ENCODE data around the gene FIG4.

DNA sequence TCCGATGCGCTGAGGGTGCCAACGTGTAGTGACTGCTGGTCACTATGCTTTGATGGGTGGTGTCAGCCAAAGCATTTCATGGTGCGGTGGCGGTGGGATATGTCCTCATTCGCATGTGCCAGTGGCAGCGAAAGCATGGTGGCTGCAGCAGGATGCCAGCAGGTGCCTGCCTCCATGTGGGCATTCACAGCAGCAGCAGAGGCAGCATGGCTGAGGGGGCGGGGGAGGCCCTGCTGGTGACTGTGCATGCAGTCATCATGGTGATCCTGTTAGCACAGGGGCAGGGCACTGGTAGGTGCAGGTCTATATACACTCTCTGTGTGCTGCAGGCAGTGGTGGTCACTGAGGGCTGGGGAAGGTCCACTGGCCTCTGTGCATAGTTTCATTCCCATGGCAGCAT, 22.0 kb downstream of the FIG4 start:
- no peak for TF ChIP-seq EZH2 (IDR thresholded peaks at IDR 0.05; ENCODE audit: low read length, missing control alignments)
- TF ChIP-seq, protein P1, sequence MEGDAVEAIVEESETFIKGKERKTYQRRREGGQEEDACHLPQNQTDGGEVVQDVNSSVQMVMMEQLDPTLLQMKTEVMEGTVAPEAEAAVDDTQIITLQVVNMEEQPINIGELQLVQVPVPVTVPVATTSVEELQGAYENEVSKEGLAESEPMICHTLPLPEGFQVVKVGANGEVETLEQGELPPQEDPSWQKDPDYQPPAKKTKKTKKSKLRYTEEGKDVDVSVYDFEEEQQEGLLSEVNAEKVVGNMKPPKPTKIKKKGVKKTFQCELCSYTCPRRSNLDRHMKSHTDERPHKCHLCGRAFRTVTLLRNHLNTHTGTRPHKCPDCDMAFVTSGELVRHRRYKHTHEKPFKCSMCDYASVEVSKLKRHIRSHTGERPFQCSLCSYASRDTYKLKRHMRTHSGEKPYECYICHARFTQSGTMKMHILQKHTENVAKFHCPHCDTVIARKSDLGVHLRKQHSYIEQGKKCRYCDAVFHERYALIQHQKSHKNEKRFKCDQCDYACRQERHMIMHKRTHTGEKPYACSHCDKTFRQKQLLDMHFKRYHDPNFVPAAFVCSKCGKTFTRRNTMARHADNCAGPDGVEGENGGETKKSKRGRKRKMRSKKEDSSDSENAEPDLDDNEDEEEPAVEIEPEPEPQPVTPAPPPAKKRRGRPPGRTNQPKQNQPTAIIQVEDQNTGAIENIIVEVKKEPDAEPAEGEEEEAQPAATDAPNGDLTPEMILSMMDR (conservative IDR thresholded peaks at IDR 0.05 in 1 of 2, IDR thresholded peaks at IDR 0.05 in 1 of 2; ENCODE audit: low read depth in 1 of 2, low read length in 2 of 2) = no peak
